OCI-LY7 (cell line): ENCODE measurements around the gene MED6. TPM values are rescaled to one million over a fixed set of nuclear protein-coding genes. Genes with fewer than 3 reads are reported as not detected.

ENCODE experiments used
- BruUV-seq: library from RNA; stranded (reverse); fragments of 400-500 nt; replicated peaks from 2 replicates; lab custom pipeline; 2021; lab: Mats Ljungman, UMichigan
- CTCF ChIA-PET: fragments of 300-600 bp; sonication (Branson Sonifier 250); formaldehyde crosslinking; loops from one replicate; lab custom pipeline; 2022; ENCODE audit warnings: antibody characterized with exemption; ENCODE audit not compliant: unreplicated experiment; lab: Charles Lee
- POLR2A ChIA-PET: fragments of 300-600 bp; sonication (Branson Sonifier 250); formaldehyde crosslinking; loops from one replicate; lab custom pipeline; 2022; ENCODE audit warnings: antibody characterized with exemption; lab: Charles Lee
- DNase-seq: peaks from one replicate; pipeline ENCODE4 v3.0.0-alpha.2; 2015; ENCODE audit warnings: low spot score
- H2AFZ ChIP-seq: fragments of 200-600 bp; sonication (generic), shearing (Covaris generic); 2 replicates; pipeline ENCODE4 v1.6.1; 2014; ENCODE audit warnings: mild to moderate bottlenecking, antibody characterized with exemption, low read length, moderate library complexity
- H3K27ac ChIP-seq: fragments of 200-600 bp; sonication (generic); 2 replicates; pipeline ENCODE4 v1.5.1; 2014; ENCODE audit warnings: mixed run types, low read depth, mild to moderate bottlenecking, moderate library complexity, low read length, inconsistent platforms; ENCODE audit not compliant: poor library complexity, severe bottlenecking
- H3K36me3 ChIP-seq: fragments of 200-600 bp; sonication (generic); 2 replicates; pipeline ENCODE4 v1.6.1; 2014; ENCODE audit warnings: mild to moderate bottlenecking, antibody characterized with exemption, low read length, moderate library complexity, mixed read lengths; ENCODE audit not compliant: insufficient read depth
- H3K4me1 ChIP-seq: fragments of 200-600 bp; sonication (generic); 2 replicates; pipeline ENCODE4 v1.5.1; 2014; ENCODE audit warnings: mild to moderate bottlenecking, low read length; ENCODE audit not compliant: insufficient read depth, poor library complexity, severe bottlenecking
- H3K4me2 ChIP-seq: fragments of 200-600 bp; sonication (generic); 2 replicates; pipeline ENCODE4 v1.6.1; 2014; ENCODE audit warnings: mild to moderate bottlenecking, low read length
- H3K4me3 ChIP-seq: fragments of 200-600 bp; sonication (generic); 2 replicates; pipeline ENCODE4 v1.5.1; 2014; ENCODE audit warnings: mild to moderate bottlenecking, low read depth, low read length; ENCODE audit not compliant: poor library complexity, severe bottlenecking
- H3K79me2 ChIP-seq: fragments of 200-600 bp; sonication (generic); 2 replicates; pipeline ENCODE4 v1.6.1; 2016; ENCODE audit warnings: low read depth, mild to moderate bottlenecking, low read length, moderate library complexity, mixed read lengths; ENCODE audit not compliant: insufficient read depth
- H3K9me2 ChIP-seq: fragments of 200-600 bp; sonication (generic); 2 replicates; pipeline ENCODE4 v1.6.1; 2016; ENCODE audit warnings: mild to moderate bottlenecking, low read length, mixed read lengths; ENCODE audit not compliant: insufficient read depth
- H3K9me3 ChIP-seq: fragments of 200-600 bp; sonication (generic); 2 replicates; pipeline ENCODE4 v1.6.1; 2014; ENCODE audit warnings: mild to moderate bottlenecking, mixed run types, low read length, mixed read lengths
- H4K20me1 ChIP-seq: fragments of 200-600 bp; sonication (generic); 2 replicates; pipeline ENCODE4 v1.6.1; 2014; ENCODE audit warnings: mild to moderate bottlenecking, antibody characterized with exemption, low read length, moderate library complexity, mixed read lengths; ENCODE audit not compliant: insufficient read depth
- EZH2phosphoT487 ChIP-seq: fragments of 200-600 bp; sonication (generic); IDR thresholded peaks from 2 replicates; pipeline ENCODE4 v1.6.1; 2018; ENCODE audit warnings: low read depth, borderline replicate concordance, mild to moderate bottlenecking, mixed run types, antibody characterized with exemption, low read length, moderate library complexity, mixed read lengths
- intact Hi-C: fragments of 100-400 bp; cut with micrococcal nuclease; formaldehyde crosslinking; loops from one replicate; pipeline ENCODE4 v1.10.0; 2022; ENCODE audit not compliant: unreplicated experiment
- total RNA-seq, 2 experiments: library from RNA; depleted of rRNA in 1 of 2; stranded (reverse); fragments of >200 nt in 1 of 2; shearing (Covaris generic) in 1 of 2; gene quantifications; 2 replicates each; pipeline ENCODE4 v1.2.3, GENCODE V29; 2014 to 2022
- TF ChIP-seq, protein P1 (sequence below): fragments of 200-600 bp; sonication (generic); conservative IDR thresholded peaks from 2 replicates; pipeline ENCODE4 v1.5.1; 2014; ENCODE audit warnings: mild to moderate bottlenecking, antibody characterized with exemption, low read length, moderate library complexity, mixed read lengths

The MED6 gene
- total RNA-seq, 2 experiments from 2014 or later = 28.8 to 59.2 TPM

DNA sequence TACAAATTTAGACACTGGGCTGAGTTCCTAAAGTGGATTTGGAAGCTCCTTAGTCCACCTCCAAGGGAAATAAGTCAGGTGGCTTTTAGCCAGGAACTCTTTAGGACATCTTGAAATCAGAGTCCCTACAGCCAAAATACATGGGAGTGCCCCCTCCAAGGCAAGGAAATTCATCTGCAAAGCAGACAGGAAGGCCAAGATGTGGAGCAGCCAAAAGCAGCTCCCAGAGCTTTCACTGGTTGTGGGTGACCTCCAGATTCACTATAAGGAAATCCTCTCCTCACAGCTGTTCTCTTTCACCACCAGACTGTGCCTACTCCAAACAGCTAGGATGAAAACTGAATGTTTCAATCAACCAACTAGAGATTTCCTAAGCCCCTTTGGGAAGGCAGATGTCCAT is 47.9 kb upstream of the MED6 start:
- ChIA-PET POLR2A (interaction anchor here (0.6 to 1.2 kb wide), 6 partner anchors 9 to 47 kb away, joined by 3 to 8 read pairs (median 3); no protein-coding TSS in a partner anchor), CTCF (no interaction called here)
- Histone ChIP-seq H3K79me2 (peaks cover 79% of the 10 kb centered on the region), H4K20me1 (no peaks in the 10 kb centered on the region), H3K9me3 (no peaks in the 10 kb centered on the region), H2AFZ (no peak overlapping the region), H3K27ac (no peak overlapping the region), H3K4me1 (peaks cover 67% of the 10 kb centered on the region), H3K36me3 (peaks cover 78% of the 10 kb centered on the region), H3K4me3 (no peak overlapping the region), H3K9me2 (no peaks in the 10 kb centered on the region), H3K4me2 (peak overlapping the region; percentile 7; the same call in 1 of the 2 replicates)
- DNase-seq = no peak
- TF ChIP-seq EZH2phosphoT487 = no peak
- TF ChIP-seq, protein P1, sequence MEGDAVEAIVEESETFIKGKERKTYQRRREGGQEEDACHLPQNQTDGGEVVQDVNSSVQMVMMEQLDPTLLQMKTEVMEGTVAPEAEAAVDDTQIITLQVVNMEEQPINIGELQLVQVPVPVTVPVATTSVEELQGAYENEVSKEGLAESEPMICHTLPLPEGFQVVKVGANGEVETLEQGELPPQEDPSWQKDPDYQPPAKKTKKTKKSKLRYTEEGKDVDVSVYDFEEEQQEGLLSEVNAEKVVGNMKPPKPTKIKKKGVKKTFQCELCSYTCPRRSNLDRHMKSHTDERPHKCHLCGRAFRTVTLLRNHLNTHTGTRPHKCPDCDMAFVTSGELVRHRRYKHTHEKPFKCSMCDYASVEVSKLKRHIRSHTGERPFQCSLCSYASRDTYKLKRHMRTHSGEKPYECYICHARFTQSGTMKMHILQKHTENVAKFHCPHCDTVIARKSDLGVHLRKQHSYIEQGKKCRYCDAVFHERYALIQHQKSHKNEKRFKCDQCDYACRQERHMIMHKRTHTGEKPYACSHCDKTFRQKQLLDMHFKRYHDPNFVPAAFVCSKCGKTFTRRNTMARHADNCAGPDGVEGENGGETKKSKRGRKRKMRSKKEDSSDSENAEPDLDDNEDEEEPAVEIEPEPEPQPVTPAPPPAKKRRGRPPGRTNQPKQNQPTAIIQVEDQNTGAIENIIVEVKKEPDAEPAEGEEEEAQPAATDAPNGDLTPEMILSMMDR = no peak
- no TSS peak for BruUV-seq
- intact Hi-C loops = loop anchor here (10.0 kb wide), 1 partner anchor 1034 kb away; the partner anchor contains the start of gene SUSD6

DNA sequence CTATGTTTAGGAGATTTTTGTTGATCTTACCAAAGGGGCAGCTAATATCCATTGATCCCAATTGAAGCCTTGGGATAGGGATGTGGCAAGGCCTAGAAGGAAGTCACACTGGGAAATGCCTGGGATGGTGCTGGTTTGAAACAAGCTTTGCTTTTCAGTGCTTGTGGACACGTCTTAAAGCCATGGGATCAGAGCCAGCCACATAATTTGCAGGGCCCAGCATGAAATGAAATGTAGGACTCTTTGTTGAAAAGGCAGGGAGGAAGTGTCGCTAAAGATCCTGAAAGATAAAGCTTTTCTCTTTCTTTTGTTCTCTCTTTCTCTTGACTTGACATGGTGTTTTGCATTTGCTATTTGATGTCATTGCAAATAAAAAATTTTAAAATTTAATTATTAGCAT is 46.2 kb upstream of the MED6 start:
- Histone ChIP-seq H2AFZ (no peak overlapping the region), H3K9me3 (no peaks in the 10 kb centered on the region), H3K4me3 (no peak overlapping the region), H3K9me2 (no peaks in the 10 kb centered on the region), H4K20me1 (no peaks in the 10 kb centered on the region), H3K4me2 (peak overlapping the region; percentile 38; the same call in 1 of the 2 replicates), H3K27ac (no peak overlapping the region), H3K79me2 (peaks cover 86% of the 10 kb centered on the region), H3K4me1 (peaks cover 51% of the 10 kb centered on the region), H3K36me3 (peaks cover 61% of the 10 kb centered on the region)
- TF ChIP-seq EZH2phosphoT487 = no peak
- TF ChIP-seq, protein P1 = no peak
- no TSS peak for BruUV-seq
- ChIA-PET POLR2A (interaction anchor here (0.6 to 7.3 kb wide), 4 partner anchors 12 to 879 kb away, joined by 3 to 77 read pairs (median 4); no protein-coding TSS in a partner anchor), CTCF (no interaction called here)
- no peak for DNase-seq
- intact Hi-C loops = loop anchor here (10.0 kb wide), 1 partner anchor 1032 kb away; the partner anchor contains the start of gene SUSD6

DNA sequence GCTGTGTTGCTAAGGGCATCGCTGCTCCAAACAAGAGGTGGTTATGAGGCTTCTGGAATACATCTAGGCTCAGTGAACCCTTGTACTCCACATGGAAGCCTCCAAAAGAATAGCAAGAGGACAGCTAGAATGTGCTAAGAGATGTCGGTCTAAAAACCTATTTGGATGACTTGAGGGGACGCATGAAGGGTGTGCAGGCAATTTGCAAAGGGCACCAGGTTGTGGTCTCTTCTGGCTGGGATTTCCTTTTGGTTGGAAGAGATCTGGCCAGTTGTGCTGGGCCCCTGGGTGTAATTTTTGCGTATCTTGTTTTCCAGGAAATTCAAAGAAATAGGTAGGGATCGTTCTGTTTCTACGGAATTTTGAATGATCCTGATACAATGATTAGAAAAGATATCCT is 45.4 kb upstream of the MED6 start:
- Histone ChIP-seq H3K4me3 (no peak overlapping the region), H3K4me1 (peaks cover 46% of the 10 kb centered on the region), H4K20me1 (no peaks in the 10 kb centered on the region), H3K4me2 (peak overlapping the region; percentile 38), H3K9me2 (no peaks in the 10 kb centered on the region), H3K79me2 (peaks cover 82% of the 10 kb centered on the region), H2AFZ (no peak overlapping the region), H3K27ac (no peak overlapping the region), H3K9me3 (no peaks in the 10 kb centered on the region), H3K36me3 (peaks cover 53% of the 10 kb centered on the region)
- TF ChIP-seq, protein P1 = no peak
- no peak for TF ChIP-seq EZH2phosphoT487
- intact Hi-C loops = loop anchor here (10.0 kb wide), 1 partner anchor 1031 kb away; the partner anchor contains the start of gene SUSD6
- DNase-seq = no peak
- POLR2A ChIA-PET = interaction anchor here (0.6 to 7.3 kb wide), 7 partner anchors 8 to 878 kb away, joined by 3 to 77 read pairs (median 4); no protein-coding TSS in a partner anchor
- CTCF ChIA-PET = interaction anchor here (1.3 kb wide), 1 partner anchor 11 kb away, joined by 4 read pairs; no protein-coding TSS in a partner anchor
- BruUV-seq = no TSS peak
